Left hindlimb (tissue), 1 donor: Measurements from ENCODE around the gene RNF167.

Experiments used
- DNase-seq: peaks from one replicate; pipeline ENCODE4 v3.0.0-alpha.2; 2018

RNF167 gene

GRCh38 chr17:4958102-4958501 lies 18.0 kb downstream of the RNF167 start:
- DNase-seq, result no peak

DNA sequence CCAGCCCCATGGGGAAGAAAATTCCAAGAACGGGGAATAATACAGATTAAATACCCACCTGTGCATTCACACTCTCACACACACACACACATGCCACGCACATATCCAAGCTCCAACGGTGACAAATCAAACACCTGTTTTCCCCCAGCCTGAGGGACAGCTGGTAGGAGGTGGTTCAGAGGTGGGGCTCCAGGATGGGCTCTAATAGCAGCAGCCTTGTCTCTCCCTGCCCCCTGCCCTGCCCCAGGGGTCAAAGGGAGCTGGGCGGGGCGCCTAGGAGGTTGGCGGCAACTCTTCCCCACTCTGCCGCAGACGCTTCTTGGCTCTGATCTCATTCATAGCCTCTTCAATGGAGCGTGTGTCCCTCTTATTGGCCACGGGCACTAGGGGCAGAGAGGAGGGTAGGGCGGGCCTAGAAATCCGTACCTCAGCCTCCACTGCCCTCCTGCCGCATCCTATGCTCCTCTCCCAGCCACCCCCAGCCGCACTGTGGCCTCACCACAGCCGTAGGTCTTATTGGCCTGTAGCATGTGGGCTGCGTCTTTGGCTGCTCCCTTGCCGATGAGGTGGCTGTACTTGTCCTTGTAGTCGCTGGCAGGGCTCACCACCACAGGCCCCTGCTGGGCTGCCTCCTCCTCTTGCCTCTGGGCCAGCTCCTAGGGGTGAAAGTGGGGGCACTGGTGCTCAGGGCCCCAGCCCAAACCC lies 19.3 kb downstream of the RNF167 start:
- DNase-seq, result no peak

- DNase-seq, result no peak
These were observed 20.3 kb downstream of the RNF167 start for GRCh38 chr17:4960279-4960922.

DNA sequence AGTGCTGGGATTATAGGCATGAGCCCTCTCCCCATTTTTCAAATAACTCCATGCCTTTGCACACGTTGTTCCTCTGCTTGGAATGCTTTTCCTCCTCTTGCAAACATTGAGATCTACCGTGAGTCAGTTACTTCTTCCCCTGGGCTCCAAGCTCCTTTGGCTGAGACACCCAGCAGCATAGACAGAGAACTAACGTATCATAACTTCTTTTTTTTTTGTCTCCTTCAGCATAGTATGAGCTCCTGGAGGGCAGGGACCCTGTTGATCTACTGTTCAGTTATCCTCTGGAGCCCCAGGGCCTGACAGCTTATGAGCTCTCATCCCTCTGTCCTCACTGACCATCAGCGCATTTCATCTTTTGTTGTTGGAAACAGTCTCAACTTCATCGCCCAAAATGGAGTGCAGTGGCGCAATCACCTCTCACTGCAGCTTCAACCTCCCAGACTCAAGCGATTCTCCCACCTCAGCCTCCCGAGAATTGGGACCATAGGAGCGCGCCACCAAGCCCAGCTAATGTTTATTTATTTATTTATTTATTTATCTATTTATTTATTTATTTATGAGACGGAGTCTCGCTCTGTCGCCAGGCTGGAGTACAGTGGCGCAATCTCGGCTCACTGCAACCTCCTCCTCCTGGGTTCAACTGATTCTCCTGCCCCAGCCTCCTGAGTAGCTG lies 25.4 kb downstream of the RNF167 start:
- DNase-seq, result no peak

GRCh38 chr17:4966844-4967538 lies 26.9 kb downstream of the RNF167 start:
- peak; percentile 99 for DNase-seq

DNA sequence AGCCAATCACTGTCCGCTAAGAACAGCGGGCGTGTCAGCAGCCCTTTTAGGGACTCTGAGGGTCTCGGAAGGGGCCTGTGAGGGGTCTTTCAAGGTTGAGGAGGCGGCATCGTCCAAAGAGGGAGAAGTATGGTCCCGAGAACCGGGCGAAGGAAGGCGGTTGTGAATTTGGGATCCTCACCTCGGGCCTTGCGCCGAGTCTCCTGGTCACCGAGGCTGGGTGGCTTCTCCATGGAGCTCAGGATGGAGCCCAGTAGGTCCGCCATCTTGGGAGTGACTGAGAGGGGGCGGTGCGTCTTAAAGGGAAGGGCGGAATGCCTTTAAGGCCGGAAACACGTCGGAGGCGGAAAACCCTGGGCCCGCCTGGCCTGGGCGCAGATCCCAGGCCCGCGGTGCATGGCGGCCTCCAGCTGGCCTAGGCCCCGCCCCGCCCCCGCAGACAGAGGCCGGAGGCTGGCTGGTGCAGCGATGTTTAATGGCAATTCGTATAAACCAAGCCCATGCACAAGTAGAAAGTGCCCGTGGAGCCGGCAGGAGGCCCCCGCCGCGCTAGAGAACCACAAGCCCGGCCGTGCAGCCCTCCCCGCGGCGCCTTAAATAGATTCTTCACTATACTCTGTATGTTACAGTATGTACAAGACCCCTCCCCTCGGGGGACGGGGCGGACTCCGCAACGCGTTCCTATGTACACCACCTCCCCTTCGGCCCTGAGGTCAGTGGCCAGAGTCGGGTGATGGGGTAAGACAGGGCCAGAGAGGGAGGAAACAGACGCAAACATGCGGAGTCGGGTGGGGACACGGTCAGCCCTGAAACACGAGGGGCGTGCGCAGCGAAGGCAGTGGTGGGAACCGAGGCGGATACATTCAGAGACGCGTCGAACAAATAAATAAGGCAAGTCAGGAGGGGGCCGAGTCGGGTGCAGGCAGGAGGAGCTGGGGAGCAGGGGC lies 27.7 kb downstream of the RNF167 start, which contains the start of gene SPAG7:
SPAG7 (minus strand) TSS at position 279 of the 947 bp plus-strand sequence; CDS start at position 266, 13 bp downstream.
- peak; percentile 98 for DNase-seq

DNA sequence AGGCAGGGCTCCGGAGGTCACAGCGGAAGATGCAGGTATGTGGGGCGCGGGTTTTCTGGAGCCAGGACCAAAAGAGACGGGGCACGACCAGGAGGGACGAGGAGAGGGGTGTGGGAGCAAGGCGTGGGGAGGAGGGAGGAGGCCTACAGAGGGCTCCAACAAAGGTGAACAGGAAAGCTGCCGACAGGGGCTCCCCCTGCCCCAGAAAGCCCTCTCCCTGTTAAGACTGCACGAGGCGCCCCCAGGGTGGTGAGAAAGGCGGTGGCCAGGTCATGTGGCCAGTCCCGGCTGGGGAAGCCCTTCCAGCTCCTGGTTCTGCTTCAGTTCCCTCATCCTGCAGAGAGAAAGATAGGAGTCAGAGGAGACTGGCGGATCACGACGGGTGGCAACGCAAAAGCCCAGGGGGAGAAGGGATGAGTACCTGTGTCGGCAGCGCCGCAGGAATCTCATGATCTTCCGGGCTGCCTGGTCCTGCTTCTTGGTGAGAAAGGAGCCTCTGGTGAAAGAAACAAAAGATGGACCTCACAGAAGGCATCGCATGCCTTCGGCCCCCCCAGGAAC lies 28.5 kb downstream of the RNF167 start:
- no peak for DNase-seq

GRCh38 chr17:4969047-4969550 lies 29.0 kb downstream of the RNF167 start:
- DNase-seq, result peak; percentile 27

GRCh38 chr17:4969551-4970173 lies 29.6 kb downstream of the RNF167 start:
- no peak for DNase-seq

GRCh38 chr17:4970273-4970672 lies 30.2 kb downstream of the RNF167 start:
- DNase-seq, result no peak

DNA sequence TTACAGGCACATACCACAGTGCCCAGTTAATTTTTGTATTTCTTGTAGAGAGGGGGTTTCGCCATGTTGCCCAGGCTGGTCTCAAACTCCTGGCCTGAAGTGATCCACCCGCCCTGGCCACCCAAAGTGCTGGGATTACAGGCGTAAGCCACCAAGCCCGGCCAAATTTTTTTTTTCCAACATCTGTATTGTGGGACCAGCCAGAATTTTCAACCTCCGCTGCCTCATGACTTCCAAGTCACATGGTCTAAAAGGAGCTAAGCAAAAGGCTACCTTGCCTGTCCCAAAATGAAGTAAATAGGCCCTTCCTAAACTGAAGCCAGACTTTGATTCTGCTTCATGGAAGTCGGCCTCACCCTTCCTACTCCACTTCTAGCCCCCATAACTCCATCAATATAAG lies 31.8 kb downstream of the RNF167 start:
- no peak for DNase-seq

DNA sequence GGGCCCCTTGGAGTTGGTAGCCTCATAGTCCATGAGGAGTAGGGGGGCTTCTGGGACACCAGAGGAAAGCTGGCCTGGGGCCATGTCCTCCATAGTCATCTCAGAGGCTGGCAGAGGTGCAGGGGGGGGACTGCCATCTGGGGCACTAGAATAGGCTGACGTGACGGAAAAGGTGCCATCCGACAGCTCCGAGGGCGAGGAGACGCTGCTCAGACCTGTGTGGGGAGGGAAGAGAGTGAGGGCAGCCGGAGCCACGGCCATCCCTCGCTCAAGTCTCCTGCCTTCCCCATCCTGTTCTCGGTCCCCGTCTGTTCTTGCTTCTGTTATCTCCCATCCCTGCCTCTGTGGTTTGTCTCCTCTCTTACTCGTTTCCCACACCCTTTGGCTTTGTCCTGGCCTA lies 32.3 kb downstream of the RNF167 start:
- no peak for DNase-seq

DNA sequence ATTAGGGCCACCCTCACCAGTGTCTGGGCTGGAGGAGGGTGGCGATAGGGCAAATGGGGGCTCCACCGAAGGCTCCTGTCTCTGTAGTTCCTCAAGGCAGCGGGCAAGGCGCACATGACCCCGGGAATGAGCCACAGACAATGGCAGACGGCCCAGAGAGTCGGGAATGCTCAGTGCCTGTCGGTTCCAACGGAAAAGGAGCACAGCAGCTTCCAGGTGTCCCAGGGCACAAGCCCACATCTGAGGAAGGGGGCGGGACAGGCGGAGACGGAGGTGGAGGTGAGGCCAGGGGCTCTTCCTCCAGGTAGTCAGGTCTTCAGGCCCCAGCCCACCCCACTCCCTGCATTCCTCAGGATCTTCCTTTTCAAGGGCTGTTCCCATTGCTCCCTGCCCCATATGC lies 32.7 kb downstream of the RNF167 start:
- DNase-seq, result no peak

- DNase-seq, result no peak
These were observed 33.4 kb downstream of the RNF167 start for GRCh38 chr17:4973256-4974114.

GRCh38 chr17:4974115-4974670 lies 34.1 kb downstream of the RNF167 start:
- no peak for DNase-seq

DNA sequence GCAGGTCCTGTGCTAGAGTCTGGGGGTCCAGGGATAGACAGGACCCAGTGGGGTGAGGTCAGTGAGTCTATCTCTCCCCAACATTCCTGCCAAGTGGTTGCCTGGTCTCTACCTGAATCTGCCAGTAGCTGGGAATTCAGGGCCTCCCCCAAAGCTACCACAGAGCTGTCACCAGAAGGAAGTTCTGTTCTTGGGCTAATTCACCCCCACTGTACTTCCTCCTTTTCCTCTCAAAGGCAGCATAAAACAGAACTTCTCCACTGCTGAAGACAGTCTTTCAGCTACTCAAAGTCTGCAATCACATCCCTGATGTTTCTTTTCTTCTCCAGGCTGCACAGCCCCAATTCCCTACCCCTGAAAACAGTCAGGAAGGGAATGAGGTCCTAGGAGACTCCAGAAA lies 38.7 kb downstream of the RNF167 start:
- DNase-seq, result no peak

DNA sequence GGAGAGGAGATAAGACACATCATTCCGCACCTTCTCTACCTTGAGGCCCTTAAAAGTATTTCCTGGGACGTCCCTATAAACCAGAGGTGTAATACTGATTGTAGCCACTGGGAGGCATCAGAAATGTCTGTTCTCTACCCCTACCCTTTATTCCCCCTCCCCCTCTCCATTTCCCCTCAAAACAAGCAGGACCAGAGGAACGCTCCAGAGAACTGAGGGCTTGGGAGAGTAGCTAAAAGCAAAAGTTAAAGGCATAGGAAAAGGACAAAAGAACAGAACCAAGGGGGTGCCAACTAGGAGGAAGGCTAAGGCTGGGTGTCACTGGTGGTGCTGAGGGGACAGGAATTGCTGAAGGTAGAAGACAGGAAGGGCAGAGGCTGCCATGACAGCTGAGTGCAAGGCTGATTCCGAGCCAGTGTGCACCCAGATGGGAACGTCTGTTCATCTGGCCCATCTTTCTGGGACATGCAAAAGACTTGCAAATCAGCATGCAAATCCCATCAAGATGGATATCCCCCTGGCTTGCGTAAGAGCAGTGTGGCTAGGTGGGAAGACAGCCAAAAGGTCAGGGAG lies 40.7 kb downstream of the RNF167 start:
- no peak for DNase-seq

DNA sequence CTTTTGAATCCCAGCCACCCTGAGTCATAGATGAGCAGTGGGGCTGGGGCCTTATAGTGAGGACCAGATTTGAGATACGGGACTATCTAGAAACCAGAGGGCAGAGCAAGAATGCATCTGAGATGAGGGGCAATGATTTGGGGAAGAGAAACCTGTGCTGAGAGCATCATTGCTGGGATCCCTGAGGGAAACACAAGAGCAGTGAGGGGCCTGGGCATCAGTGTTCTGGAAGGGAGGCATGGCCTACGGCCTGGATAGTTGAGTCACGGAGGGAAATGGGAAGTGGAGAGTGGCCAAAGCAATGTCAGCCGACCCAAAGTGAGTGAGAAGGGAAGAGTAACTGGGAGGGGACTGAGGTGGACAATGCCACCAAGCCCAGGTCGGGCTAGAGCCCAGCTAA lies 42.2 kb downstream of the RNF167 start:
- DNase-seq, result no peak

DNA sequence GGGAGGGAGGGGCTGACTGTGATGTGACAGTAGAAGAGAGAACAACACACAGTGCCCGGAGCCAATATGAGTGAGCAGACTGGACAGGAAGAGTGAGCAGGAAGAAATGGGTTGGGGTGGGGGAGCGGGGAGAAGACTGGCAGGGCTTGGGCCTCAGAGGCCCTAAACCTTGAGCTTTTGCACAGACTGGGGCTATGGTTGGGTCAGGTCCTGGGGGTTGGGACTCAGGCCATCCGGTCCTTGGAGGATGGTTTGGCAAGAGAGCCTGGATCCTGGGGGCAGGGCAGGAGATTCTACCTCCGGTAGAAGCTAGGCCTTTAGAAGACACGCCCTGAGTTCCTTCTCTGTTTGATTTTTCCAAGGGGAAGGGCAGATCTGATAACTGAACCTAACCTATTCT lies 46.3 kb downstream of the RNF167 start:
- peak; percentile 23 for DNase-seq
